Esophagus squamous epithelium (tissue), 4 donors: ENCODE data around the gene OCIAD2.

Experiments
- CTCF ChIP-seq, 6 experiments: fragments of 450-650 bp in 4 of 6; fragments of 200-600 bp in 2 of 6; sonication (generic) in 2 of 6; IDR thresholded peaks; one replicate each; pipeline ENCODE4 v1.5.1; 2016 to 2019; ENCODE audit warnings: antibody characterized with exemption in 6 of 6, mild to moderate bottlenecking in 4 of 6, moderate library complexity in 4 of 6
- POLR2A ChIP-seq, 4 donors: fragments of 450-650 bp; IDR thresholded peaks; one replicate each; pipeline ENCODE4 v1.6.1; 2017; ENCODE audit warnings: antibody characterized with exemption in 4 of 4, mild to moderate bottlenecking in 4 of 4, moderate library complexity in 3 of 4

- TF ChIP-seq CTCF (IDR thresholded peaks at IDR 0.05) (no peak), POLR2A (IDR thresholded peaks at IDR 0.05) (no peak)
These were observed 37.7 kb upstream of the OCIAD2 start for GRCh38 chr4:48944252-48944651.
